ENCODE measurements around the gene CLEC2D.

The CLEC2D gene

GRCh38 chr12:9669534-9669933 lies at the start of gene CLEC2D:
CLEC2D (plus strand) TSS chr12:9669713; CDS start chr12:9669735, 22 bp downstream.
- DNase-seq = peak; percentile 94

GRCh38 chr12:9625019-9625418 lies 44.5 kb upstream of the CLEC2D start:
- peak; percentile 8 for DNase-seq

- peak; percentile 44 for DNase-seq
Measured at GRCh38 chr12:9626291-9626690, 43.2 kb upstream of the CLEC2D start.

- no peak for DNase-seq
Measured at GRCh38 chr12:9626821-9627220, 42.7 kb upstream of the CLEC2D start.

- no peak for DNase-seq
Measured at GRCh38 chr12:9632766-9633165, 36.7 kb upstream of the CLEC2D start.

- peak; percentile 47 for DNase-seq
Measured at GRCh38 chr12:9634177-9634803, 35.2 kb upstream of the CLEC2D start.

- no peak for DNase-seq
Measured at GRCh38 chr12:9634969-9635754, 34.4 kb upstream of the CLEC2D start.

GRCh38 chr12:9636150-9636850 lies 33.2 kb upstream of the CLEC2D start:
- DNase-seq = peak; percentile 74

- DNase-seq = no peak
Measured at GRCh38 chr12:9636851-9637206, 32.7 kb upstream of the CLEC2D start.

- no peak for DNase-seq
Measured at GRCh38 chr12:9640024-9640423, 29.5 kb upstream of the CLEC2D start.

- DNase-seq = peak; percentile 7
Measured at GRCh38 chr12:9642606-9643265, 26.8 kb upstream of the CLEC2D start.

- DNase-seq = no peak
Measured at GRCh38 chr12:9643266-9643660, 26.2 kb upstream of the CLEC2D start.

- peak; percentile 6 for DNase-seq
Measured at GRCh38 chr12:9644985-9645551, 24.4 kb upstream of the CLEC2D start.

GRCh38 chr12:9646794-9647781 lies 22.4 kb upstream of the CLEC2D start:
- no peak for DNase-seq

- peak; percentile 92 for DNase-seq
Measured at GRCh38 chr12:9647825-9648700, 21.4 kb upstream of the CLEC2D start.

- DNase-seq = no peak
Measured at GRCh38 chr12:9648701-9649531, 20.6 kb upstream of the CLEC2D start.

- DNase-seq = peak; percentile 69
Measured at GRCh38 chr12:9649532-9649940, 20.0 kb upstream of the CLEC2D start.

- DNase-seq = no peak
Measured at GRCh38 chr12:9650151-9650576, 19.3 kb upstream of the CLEC2D start.

GRCh38 chr12:9651265-9651729 lies 18.2 kb upstream of the CLEC2D start:
- peak; percentile 75 for DNase-seq

GRCh38 chr12:9660046-9660445 lies 9.5 kb upstream of the CLEC2D start:
- no peak for DNase-seq
